K562 (cell line): ENCODE measurements around the gene ITGAL. TPM values are rescaled to one million over a fixed set of nuclear protein-coding genes. Genes with fewer than 3 reads are reported as not detected.
A peak's percentile ranks its signal among the peaks of the same experiment; 100 is the strongest.

ENCODE experiments used
- CAMTA2 ChIP-seq: fragments of 250-450 bp; sonication (Bioruptor Pico); conservative IDR thresholded peaks from 2 replicates; pipeline ENCODE4 v1.5.1; 2022
- ELF1 ChIP-seq: fragments of 200-800 bp; sonication (Bioruptor generic); IDR thresholded peaks from 2 replicates; pipeline ENCODE4 v1.6.1; 2016; ENCODE audit warnings: missing genetic modification characterization, missing compliant biosample characterization
- FOXJ3 ChIP-seq: sonication (generic); formaldehyde crosslinking; IDR thresholded peaks from 2 replicates; pipeline ENCODE4 v1.4.0; 2020; ENCODE audit warnings: mild to moderate bottlenecking, missing genetic modification reagents
- GABPB1 ChIP-seq: sonication (generic); formaldehyde crosslinking; IDR thresholded peaks from 2 replicates; pipeline ENCODE4 v1.8.0; 2022; ENCODE audit warnings: mild to moderate bottlenecking, missing genetic modification reagents
- NFE2 ChIP-seq: IDR thresholded peaks from 2 replicates; pipeline ENCODE4 v1.6.1; 2014; ENCODE audit warnings: antibody characterized with exemption, low read depth
- PCBP2 ChIP-seq: fragments of 200-400 bp; formaldehyde crosslinking; IDR thresholded peaks from 2 replicates; pipeline ENCODE4 v1.6.1; 2018; ENCODE audit warnings: low read length, low read depth, mild to moderate bottlenecking, moderate library complexity; ENCODE audit not compliant: poor library complexity, severe bottlenecking
- POLR3G ChIP-seq: IDR thresholded peaks from 2 replicates; pipeline ENCODE4 v1.6.1; 2011; ENCODE audit not compliant: insufficient read length, insufficient replicate concordance; ENCODE audit errors: extremely low read depth
- RBBP5 ChIP-seq: fragments of 200-600 bp; sonication (generic); IDR thresholded peaks from 2 replicates; pipeline ENCODE4 v1.6.1; 2012; ENCODE audit warnings: borderline replicate concordance, mild to moderate bottlenecking, low read length, control low read depth, inconsistent platforms; ENCODE audit not compliant: insufficient read depth, poor library complexity, severe bottlenecking
- RNF219 ChIP-seq: fragments of 250-450 bp; sonication (Bioruptor Pico); IDR thresholded peaks from 2 replicates; pipeline ENCODE4 v1.5.0; 2022; ENCODE audit warnings: mild to moderate bottlenecking
- SNAPC5 ChIP-seq: fragments of 250-450 bp; sonication (Bioruptor Pico); IDR thresholded peaks from 2 replicates; pipeline ENCODE4 v1.8.0; 2021; ENCODE audit warnings: moderate library complexity, mild to moderate bottlenecking, inconsistent platforms
- SP1 ChIP-seq: sonication (generic); formaldehyde crosslinking; IDR thresholded peaks from 2 replicates; pipeline ENCODE4 v1.8.1; 2022; ENCODE audit warnings: mild to moderate bottlenecking, missing genetic modification reagents
- TCF7 ChIP-seq: sonication (generic); IDR thresholded peaks from 2 replicates; pipeline ENCODE4 v1.6.1; 2016; ENCODE audit warnings: antibody characterized with exemption, borderline replicate concordance
- ZNF134 ChIP-seq: fragments of 250-450 bp; sonication (Bioruptor Pico); conservative IDR thresholded peaks from 2 replicates; pipeline ENCODE4 v1.4.0; 2020
- ZNF274 ChIP-seq: IDR thresholded peaks from 2 replicates; pipeline ENCODE4 v1.6.1; 2011; ENCODE audit warnings: low read depth, mild to moderate bottlenecking, low read length, moderate library complexity, borderline replicate concordance
- ZNF507 ChIP-seq: conservative IDR thresholded peaks from 2 replicates; pipeline ENCODE4 v1.6.1; 2017; ENCODE audit warnings: missing genetic modification characterization, missing compliant biosample characterization
- ZNF655 ChIP-seq: fragments of 250-450 bp; sonication (Bioruptor Pico); IDR thresholded peaks from 2 replicates; pipeline ENCODE4 v1.5.0; 2021
- polyA plus RNA-seq, 8 experiments: library from polyadenylated mRNA; depleted of rRNA in 4 of 8; stranded (reverse) in 5 of 8; unstranded in 3 of 8; fragments of >200 nt; fragmentation: Nextera tagmentation in 2 of 8; fragmentation: Illumina TruSeq in 1 of 8; extraction: Ambion mirVana in 2 of 8; extraction: Trizol in 1 of 8; gene quantifications; 2 replicates each; pipeline versions ENCODE4 v1.2.1 to v1.2.3, GENCODE V29; 2011 to 2014; ENCODE audit warnings: inconsistent platforms in 1 of 8, missing spikeins in 1 of 8
- total RNA-seq, 7 experiments: library from RNA; depleted of rRNA in 6 of 7; stranded (reverse); fragments of >200 nt in 6 of 7; fragmentation: Illumina TruSeq in 2 of 7; extraction: Trizol in 2 of 7; gene quantifications; 2 replicates each; pipeline versions ENCODE4 v1.2.1 to v1.2.3, GENCODE V29; 2011 to 2021; ENCODE audit warnings: low replicate concordance in 1 of 7
- TF ChIP-seq, protein P1 (sequence below): sonication (generic); formaldehyde crosslinking; IDR thresholded peaks from 2 replicates; pipeline ENCODE4 v1.8.0; 2022; ENCODE audit warnings: missing genetic modification reagents, mild to moderate bottlenecking, borderline replicate concordance
- TF ChIP-seq, protein P2 (sequence below): fragments of 450-650 bp; IDR thresholded peaks from 2 replicates; pipeline ENCODE4 v1.7.0; 2016; ENCODE audit warnings: borderline replicate concordance

Gene ITGAL
- total and polyA plus RNA-seq, 9 of the 15 experiments (the other 6 are each of a cell fraction or from before 2014, with no cell fraction given), result 0.01 to 0.53 TPM; not detected in 7

GRCh38 chr16:30535777-30536190 lies 63.2 kb downstream of the ITGAL start (continued):
- TF ChIP-seq ZNF655 (CRISPR knock-in tag), result no peak
- TF ChIP-seq TCF7, result no peak
- TF ChIP-seq ZNF274, result no peak
- no peak for TF ChIP-seq FOXJ3
- TF ChIP-seq ZNF134 (CRISPR knock-in tag), result no peak
- no peak for TF ChIP-seq GABPB1 (CRISPR knock-in tag)
- TF ChIP-seq, protein P1, sequence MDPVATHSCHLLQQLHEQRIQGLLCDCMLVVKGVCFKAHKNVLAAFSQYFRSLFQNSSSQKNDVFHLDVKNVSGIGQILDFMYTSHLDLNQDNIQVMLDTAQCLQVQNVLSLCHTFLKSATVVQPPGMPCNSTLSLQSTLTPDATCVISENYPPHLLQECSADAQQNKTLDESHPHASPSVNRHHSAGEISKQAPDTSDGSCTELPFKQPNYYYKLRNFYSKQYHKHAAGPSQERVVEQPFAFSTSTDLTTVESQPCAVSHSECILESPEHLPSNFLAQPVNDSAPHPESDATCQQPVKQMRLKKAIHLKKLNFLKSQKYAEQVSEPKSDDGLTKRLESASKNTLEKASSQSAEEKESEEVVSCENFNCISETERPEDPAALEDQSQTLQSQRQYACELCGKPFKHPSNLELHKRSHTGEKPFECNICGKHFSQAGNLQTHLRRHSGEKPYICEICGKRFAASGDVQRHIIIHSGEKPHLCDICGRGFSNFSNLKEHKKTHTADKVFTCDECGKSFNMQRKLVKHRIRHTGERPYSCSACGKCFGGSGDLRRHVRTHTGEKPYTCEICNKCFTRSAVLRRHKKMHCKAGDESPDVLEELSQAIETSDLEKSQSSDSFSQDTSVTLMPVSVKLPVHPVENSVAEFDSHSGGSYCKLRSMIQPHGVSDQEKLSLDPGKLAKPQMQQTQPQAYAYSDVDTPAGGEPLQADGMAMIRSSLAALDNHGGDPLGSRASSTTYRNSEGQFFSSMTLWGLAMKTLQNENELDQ (CRISPR knock-in tag), result no peak
- no peak for TF ChIP-seq POLR3G
- no peak for TF ChIP-seq ZNF507 (tag)
- TF ChIP-seq SP1 (CRISPR knock-in tag), result no peak
- no peak for TF ChIP-seq ELF1 (tag)
- no peak for TF ChIP-seq NFE2
- no peak for TF ChIP-seq SNAPC5 (CRISPR knock-in tag)
- TF ChIP-seq RNF219, result no peak
- no peak for TF ChIP-seq CAMTA2 (CRISPR knock-in tag)
- no peak for TF ChIP-seq PCBP2
- peak; percentile 62 for TF ChIP-seq RBBP5
- TF ChIP-seq, protein P2, sequence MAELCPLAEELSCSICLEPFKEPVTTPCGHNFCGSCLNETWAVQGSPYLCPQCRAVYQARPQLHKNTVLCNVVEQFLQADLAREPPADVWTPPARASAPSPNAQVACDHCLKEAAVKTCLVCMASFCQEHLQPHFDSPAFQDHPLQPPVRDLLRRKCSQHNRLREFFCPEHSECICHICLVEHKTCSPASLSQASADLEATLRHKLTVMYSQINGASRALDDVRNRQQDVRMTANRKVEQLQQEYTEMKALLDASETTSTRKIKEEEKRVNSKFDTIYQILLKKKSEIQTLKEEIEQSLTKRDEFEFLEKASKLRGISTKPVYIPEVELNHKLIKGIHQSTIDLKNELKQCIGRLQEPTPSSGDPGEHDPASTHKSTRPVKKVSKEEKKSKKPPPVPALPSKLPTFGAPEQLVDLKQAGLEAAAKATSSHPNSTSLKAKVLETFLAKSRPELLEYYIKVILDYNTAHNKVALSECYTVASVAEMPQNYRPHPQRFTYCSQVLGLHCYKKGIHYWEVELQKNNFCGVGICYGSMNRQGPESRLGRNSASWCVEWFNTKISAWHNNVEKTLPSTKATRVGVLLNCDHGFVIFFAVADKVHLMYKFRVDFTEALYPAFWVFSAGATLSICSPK, result no peak
